ENCODE results near the gene SLC39A6. TPM values are rescaled to one million over a fixed set of nuclear protein-coding genes. Genes with fewer than 3 reads are reported as not detected.
"Not testable (repeated sequence)": the region's sequence is repeated elsewhere in the genome, so short reads cannot be mapped to it uniquely, and the experiment has no call there.

The SLC39A6 gene
- polyA plus RNA-seq, 1 of the 3 experiments (the other 2 are of a cell fraction) = 67.4 TPM

- peaks cover 0 to 11% of the 10 kb centered on the region in 2 experiments; a peak in 2 of 4 replicates for H3K4me1 ChIP-seq (ENCODE audit: control insufficient read depth in 1 of 2, insufficient read depth in 2 of 2, low read depth in 1 of 2, low read length in 1 of 2)
- H3K9me3 ChIP-seq = no peaks in the 10 kb centered on the region
- H3K27me3 ChIP-seq (ENCODE audit: insufficient read depth) = no peaks in the 10 kb centered on the region
- peaks cover 7% of the 10 kb centered on the region for H3F3A ChIP-seq (replicated peaks; ENCODE audit: insufficient read depth)
- H3K36me3 ChIP-seq (replicated peaks in 1 of 2; ENCODE audit: control insufficient read depth in 1 of 2, insufficient read depth in 2 of 2, low read length in 1 of 2) = no peaks in the 10 kb centered on the region
- peak overlapping the region; percentile 78 for H3K4me2 ChIP-seq
- no peak overlapping the region for H2AFZ ChIP-seq (ENCODE audit: low read depth)
- CTCF ChIA-PET = interaction anchor here (1.3 to 2.2 kb wide), 2 partner anchors 9 to 15 kb away, joined by 3 to 5 read pairs; no protein-coding TSS in a partner anchor
- peak overlapping the region; percentile 24 to 89; a peak in 2 of 4 replicates for H3K27ac ChIP-seq (ENCODE audit: low read depth in 2 of 2, low read length in 1 of 2)
- no peaks in the 10 kb centered on the region; the same call in 1 of the 2 replicates for H3K9me2 ChIP-seq
- H3K4me3 ChIP-seq (ENCODE audit: low read depth in 2 of 2, low read length in 1 of 2) = peak overlapping the region; percentile 80 to 84
- DNase-seq = no peak
- POLR2A ChIA-PET = no interaction called here
- WGBS (ENCODE audit: low lambda C conversion rate) = 13% methylated on average over 5 of the region's 5 CpGs
- TF ChIP-seq, protein P1, sequence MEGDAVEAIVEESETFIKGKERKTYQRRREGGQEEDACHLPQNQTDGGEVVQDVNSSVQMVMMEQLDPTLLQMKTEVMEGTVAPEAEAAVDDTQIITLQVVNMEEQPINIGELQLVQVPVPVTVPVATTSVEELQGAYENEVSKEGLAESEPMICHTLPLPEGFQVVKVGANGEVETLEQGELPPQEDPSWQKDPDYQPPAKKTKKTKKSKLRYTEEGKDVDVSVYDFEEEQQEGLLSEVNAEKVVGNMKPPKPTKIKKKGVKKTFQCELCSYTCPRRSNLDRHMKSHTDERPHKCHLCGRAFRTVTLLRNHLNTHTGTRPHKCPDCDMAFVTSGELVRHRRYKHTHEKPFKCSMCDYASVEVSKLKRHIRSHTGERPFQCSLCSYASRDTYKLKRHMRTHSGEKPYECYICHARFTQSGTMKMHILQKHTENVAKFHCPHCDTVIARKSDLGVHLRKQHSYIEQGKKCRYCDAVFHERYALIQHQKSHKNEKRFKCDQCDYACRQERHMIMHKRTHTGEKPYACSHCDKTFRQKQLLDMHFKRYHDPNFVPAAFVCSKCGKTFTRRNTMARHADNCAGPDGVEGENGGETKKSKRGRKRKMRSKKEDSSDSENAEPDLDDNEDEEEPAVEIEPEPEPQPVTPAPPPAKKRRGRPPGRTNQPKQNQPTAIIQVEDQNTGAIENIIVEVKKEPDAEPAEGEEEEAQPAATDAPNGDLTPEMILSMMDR (IDR thresholded peaks at IDR 0.05) = no peak
- TF ChIP-seq TAF1 (IDR thresholded peaks at IDR 0.05; ENCODE audit: borderline replicate concordance, low read depth, low read length) (no peak), USF1 (IDR thresholded peaks at IDR 0.05; ENCODE audit: borderline replicate concordance, low read depth) (no peak), REST (IDR thresholded peaks at IDR 0.05; ENCODE audit: low read depth, low read length) (no peak), USF2 (IDR thresholded peaks at IDR 0.05; ENCODE audit: borderline replicate concordance, low read depth, low read length) (no peak), MXI1 (IDR thresholded peaks at IDR 0.05; ENCODE audit: low read depth, low read length) (no peak), JUND (IDR thresholded peaks at IDR 0.05) (no peak), RFX5 (IDR thresholded peaks at IDR 0.05; ENCODE audit: low read length) (no peak), CHD2 (IDR thresholded peaks at IDR 0.05; ENCODE audit: low read length, partially characterized antibody) (no peak), EP300 (IDR thresholded peaks at IDR 0.05; ENCODE audit: borderline replicate concordance in 1 of 2, low read depth in 1 of 2, low read length in 1 of 2) (no peak), GATA2 (CRISPR knock-in tag; IDR thresholded peaks at IDR 0.05) (no peak), MEF2A (IDR thresholded peaks at IDR 0.05; ENCODE audit: borderline replicate concordance, low read depth) (no peak), RAD21 (IDR thresholded peaks at IDR 0.05; ENCODE audit: low read length) (no peak), ELF1 (IDR thresholded peaks at IDR 0.05) (no peak), NFIC (IDR thresholded peaks at IDR 0.05; ENCODE audit: borderline replicate concordance) (no peak), FOXM1 (IDR thresholded peaks at IDR 0.05; ENCODE audit: low read depth) (no peak)
- H3K9ac ChIP-seq = peak overlapping the region; percentile 94
- peaks cover 33% of the 10 kb centered on the region for H4K20me1 ChIP-seq (ENCODE audit: insufficient read depth)
- H3K79me2 ChIP-seq (ENCODE audit: insufficient read depth) = peaks cover 63% of the 10 kb centered on the region
Observed at GRCh38 chr18:36066001-36066400, 63.1 kb downstream of the SLC39A6 start.

DNA sequence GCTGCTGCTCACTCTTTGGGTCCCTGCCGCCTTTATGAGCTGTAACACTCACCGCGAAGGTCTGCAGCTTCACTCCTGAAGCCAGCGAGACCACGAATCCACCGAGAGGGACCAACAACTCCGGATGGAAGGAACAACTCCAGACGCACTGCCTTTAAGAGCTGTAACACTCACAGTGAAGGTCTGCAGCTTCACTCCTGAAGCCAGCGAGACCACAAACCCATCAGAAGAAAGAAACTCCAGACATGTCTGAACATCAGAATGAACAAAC, 64.4 kb downstream of the SLC39A6 start:
- peaks cover 42% of the 10 kb centered on the region for H4K20me1 ChIP-seq (ENCODE audit: insufficient read depth)
- H3K9ac ChIP-seq; H3K9me2 ChIP-seq; H3K27me3 ChIP-seq (ENCODE audit: insufficient read depth); H3K27ac ChIP-seq (ENCODE audit: low read depth in 2 of 2, low read length in 1 of 2); H3K4me3 ChIP-seq (ENCODE audit: low read depth in 2 of 2, low read length in 1 of 2); H3K4me2 ChIP-seq; H3K9me3 ChIP-seq; POLR2A ChIA-PET; H3F3A ChIP-seq (replicated peaks; ENCODE audit: insufficient read depth); H2AFZ ChIP-seq (ENCODE audit: low read depth); H3K36me3 ChIP-seq (replicated peaks in 1 of 2; ENCODE audit: control insufficient read depth in 1 of 2, insufficient read depth in 2 of 2, low read length in 1 of 2); DNase-seq: not testable (repeated sequence)
- CTCF ChIA-PET = interaction anchor here (0.9 to 1.6 kb wide), 5 partner anchors 19 to 47 kb away, joined by 3 read pairs; no protein-coding TSS in a partner anchor
- H3K79me2 ChIP-seq (ENCODE audit: insufficient read depth) = peaks cover 76% of the 10 kb centered on the region
- WGBS (ENCODE audit: low lambda C conversion rate) = 97% methylated on average over 9 of the region's 9 CpGs
- H3K4me1 ChIP-seq (ENCODE audit: control insufficient read depth in 1 of 2, insufficient read depth in 2 of 2, low read depth in 1 of 2, low read length in 1 of 2) = peaks cover 0 to 11% of the 10 kb centered on the region in 2 experiments; a peak in 2 of 4 replicates

Measured in SK-N-SH (cell line).